OCI-LY3 (cell line): ENCODE measurements around the gene NAV2.

Experiments
- EZH2phosphoT487 ChIP-seq: fragments of 200-600 bp; shearing (Covaris generic); IDR thresholded peaks from 2 replicates; pipeline ENCODE4 v1.6.1; 2018; ENCODE audit warnings: antibody characterized with exemption, mixed run types, low read depth
- TF ChIP-seq, protein P1 (sequence below): fragments of 200-600, 300-600 bp; sonication (generic); IDR thresholded peaks from 2 replicates; pipeline ENCODE4 v1.5.1; 2014; ENCODE audit warnings: antibody characterized with exemption, low read length, low read depth

DNA sequence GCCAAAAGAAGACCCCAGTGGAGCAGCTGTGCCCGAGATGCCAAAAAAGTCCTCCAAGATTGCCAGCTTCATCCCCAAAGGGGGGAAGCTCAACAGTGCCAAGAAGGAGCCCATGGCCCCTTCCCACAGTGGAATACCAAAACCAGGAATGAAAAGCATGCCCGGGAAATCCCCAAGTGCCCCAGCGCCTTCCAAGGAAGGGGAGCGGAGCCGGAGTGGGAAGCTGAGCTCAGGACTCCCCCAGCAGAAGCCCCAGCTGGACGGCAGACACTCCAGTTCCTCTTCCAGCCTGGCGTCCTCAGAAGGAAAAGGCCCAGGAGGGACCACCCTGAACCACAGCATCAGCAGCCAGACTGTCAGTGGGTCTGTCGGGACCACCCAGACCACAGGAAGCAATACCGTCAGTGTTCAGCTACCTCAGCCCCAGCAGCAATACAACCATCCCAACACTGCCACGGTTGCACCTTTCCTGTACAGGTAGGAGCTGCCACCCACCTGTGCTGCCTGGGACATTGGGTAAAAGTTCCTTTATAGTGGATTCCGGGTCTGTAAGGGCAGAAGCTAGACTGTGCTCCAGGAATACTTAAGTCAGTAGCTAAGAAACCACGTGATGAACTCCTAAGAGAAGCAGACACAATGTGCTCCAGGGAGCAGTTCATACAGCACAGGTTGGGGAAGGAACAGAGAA lies 221.3 kb downstream of the NAV2 start:
- TF ChIP-seq, protein P1, sequence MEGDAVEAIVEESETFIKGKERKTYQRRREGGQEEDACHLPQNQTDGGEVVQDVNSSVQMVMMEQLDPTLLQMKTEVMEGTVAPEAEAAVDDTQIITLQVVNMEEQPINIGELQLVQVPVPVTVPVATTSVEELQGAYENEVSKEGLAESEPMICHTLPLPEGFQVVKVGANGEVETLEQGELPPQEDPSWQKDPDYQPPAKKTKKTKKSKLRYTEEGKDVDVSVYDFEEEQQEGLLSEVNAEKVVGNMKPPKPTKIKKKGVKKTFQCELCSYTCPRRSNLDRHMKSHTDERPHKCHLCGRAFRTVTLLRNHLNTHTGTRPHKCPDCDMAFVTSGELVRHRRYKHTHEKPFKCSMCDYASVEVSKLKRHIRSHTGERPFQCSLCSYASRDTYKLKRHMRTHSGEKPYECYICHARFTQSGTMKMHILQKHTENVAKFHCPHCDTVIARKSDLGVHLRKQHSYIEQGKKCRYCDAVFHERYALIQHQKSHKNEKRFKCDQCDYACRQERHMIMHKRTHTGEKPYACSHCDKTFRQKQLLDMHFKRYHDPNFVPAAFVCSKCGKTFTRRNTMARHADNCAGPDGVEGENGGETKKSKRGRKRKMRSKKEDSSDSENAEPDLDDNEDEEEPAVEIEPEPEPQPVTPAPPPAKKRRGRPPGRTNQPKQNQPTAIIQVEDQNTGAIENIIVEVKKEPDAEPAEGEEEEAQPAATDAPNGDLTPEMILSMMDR: no peak
- TF ChIP-seq EZH2phosphoT487: no peak
